GM19099 (cell line): ENCODE results near the gene LPO.

Source experiments
- POLR2A ChIP-seq: IDR thresholded peaks from 3 replicates; pipeline ENCODE4 v1.6.1; 2011; ENCODE audit warnings: low read depth; ENCODE audit not compliant: insufficient read length; ENCODE audit errors: extremely low read depth

Gene LPO

DNA sequence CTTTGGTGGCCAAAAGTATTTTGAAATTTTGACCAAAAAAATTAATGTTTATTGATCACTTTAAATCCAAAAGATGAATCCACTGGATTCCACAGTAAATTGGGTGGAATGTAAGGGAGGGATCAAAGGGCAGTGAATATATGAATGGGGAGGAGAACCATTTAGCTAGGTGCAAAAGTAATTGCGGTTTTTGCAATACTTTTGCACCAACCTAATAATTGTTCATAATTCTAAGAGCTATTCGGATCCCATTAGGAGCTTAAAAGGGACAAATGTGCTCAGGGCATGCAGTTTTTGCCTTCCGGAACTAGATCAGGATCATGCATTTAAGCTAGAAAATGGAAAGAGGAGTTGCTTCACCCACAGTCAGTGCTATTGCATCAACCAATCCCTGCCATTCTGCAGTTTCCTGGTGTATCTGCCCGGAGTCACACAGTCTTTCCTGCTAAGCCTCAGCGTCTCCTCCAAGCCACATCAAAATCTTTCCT is at the start of gene LPO:
TSS of gene LPO (plus strand) at position 438 of the 488 bp plus-strand sequence. CDS start 4,396 bp downstream, outside the sequence.
- no peak for TF ChIP-seq POLR2A

DNA sequence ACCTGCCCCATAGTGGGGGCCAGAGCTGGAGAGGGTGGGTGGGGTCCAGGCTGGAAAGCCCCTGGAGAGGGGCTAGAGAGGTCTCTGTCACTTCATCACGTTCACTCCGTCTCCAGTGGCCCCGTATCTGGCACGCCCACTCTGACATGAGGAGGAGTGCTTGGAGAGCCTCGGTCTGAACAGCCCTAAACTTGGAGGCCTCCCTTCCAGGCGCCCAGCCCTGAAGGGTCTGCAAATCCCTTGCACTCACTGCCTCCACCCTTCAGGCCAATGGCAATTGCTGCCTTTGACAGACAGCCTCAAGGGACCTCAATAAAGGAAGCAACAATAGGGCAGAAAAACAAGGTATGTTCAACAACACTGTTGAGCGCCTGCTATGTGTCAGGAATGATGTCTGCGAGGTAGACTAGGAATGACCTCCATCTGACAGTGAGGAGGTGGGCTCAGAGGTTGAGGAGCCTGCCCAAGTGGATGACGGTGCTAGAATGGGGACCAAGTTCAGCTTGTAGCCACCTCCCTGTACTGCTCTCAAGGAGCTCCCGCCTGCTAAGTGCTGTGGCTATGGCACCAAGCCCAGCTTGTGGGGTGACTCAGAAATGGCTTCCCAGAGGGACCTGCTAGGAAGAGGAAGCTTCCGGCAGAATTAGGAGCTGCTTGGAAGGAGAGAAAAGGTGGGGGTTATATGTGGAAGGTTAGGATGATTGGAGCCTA is 48.8 kb upstream of the LPO start:
- TF ChIP-seq POLR2A = no peak

DNA sequence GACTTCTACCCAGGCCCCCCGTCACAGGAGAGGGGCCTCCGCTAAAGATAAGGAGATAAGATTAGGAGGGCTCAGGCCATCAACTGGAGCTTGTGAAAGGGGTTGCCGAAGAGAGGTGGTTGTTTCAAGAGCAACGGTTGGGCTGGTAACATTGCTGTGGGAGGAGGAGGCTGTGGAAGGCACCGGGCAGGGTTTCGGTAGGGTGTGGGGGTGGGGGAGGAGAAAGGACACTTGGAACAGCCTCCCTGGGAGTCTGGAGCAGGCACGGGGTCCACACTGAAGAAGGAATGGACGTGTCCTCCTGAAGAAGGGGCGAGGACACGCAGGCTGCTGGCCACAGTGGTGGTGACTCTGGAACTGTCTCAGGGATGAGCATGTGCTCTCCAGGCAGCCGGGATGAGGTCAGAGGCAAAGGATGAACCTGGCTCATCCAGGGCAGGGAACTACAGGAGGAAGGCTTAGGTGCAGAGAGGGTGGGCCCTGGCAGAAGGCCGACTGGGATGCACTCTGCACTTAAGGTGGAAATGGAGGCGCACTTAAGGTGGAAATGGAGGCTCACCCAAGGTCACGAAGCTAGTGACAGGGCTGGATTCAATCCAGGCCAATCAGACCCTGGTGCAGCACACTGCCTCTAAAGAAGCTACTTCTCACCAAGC is 47.0 kb upstream of the LPO start:
- TF ChIP-seq POLR2A = no peak

DNA sequence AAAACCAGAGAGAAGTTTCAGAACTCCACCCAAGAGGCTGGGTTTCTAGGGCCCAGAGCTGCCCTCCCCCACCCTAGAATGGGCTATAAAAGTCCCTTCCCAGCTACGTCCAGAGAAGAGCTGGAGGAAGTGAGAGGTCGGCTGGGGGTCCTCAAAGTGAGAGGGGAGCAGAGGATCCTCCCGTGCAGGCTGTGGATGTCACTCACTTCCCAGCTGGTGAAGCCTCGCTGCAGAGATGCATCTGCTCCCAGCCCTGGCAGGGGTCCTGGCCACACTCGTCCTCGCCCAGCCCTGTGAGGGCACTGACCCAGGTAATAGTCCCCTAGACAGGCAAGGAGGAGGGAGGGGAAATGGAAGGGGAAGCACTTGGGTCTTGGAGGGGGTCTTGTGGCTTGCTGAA is 45.8 kb upstream of the LPO start, which contains the start of gene EPX:
TSS of gene EPX (plus strand) at position 115 of the 400 bp plus-strand sequence. CDS start at position 236, 121 bp downstream.
- no peak for TF ChIP-seq POLR2A

DNA sequence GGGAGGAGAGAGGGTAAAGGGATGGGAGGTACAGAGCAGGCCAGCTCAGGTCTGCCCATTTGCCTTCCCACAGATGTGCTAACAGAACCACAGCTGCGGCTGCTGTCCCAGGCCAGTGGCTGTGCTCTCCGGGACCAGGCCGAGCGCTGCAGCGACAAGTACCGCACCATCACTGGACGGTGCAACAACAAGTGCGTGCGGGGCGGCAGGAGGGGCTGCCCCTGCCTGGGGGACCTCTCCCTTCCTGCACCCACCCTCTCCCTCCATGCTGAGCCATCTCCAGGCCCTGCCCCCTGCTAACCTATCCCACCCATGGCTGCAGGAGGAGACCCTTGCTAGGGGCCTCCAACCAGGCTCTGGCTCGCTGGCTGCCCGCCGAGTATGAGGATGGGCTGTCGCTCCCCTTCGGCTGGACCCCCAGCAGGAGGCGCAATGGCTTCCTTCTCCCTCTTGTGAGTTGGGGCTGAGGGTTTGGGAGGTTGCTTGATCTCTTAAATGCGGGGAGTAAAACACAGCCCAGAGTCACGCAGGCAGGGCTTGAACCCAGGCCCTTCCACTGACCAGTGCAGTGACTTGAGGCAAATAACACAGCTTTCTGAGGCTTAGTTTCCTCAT is 44.6 kb upstream of the LPO start:
- TF ChIP-seq POLR2A = no peak

DNA sequence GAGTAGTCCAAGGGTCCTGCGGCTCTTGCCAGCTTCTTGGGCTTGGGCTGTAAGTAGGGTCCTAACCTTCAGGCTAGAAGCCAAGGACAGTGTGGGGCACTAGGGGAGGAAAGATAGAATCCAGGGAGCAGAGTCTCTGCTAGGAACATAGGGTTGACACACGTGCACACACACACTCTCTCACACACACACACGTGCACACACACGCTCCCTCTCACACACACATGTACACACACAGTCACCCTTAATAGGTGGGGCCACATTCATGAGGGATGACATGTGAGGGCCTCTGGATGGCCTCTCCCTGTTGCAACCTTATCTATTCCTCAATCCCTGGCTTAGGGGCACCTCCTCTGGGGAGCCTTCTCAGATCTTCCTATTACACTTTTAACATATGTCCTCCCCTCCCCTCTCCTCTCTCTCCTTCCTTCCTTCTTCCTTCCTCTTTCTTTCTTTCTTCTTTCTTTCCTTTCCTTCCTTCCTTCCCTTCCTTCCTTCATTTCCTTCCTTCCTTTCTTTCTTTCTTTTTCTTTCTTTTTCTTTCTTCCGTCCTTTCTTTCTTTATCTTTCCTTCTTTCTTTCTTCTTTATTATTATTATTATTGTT is 42.8 kb upstream of the LPO start:
- no peak for TF ChIP-seq POLR2A

DNA sequence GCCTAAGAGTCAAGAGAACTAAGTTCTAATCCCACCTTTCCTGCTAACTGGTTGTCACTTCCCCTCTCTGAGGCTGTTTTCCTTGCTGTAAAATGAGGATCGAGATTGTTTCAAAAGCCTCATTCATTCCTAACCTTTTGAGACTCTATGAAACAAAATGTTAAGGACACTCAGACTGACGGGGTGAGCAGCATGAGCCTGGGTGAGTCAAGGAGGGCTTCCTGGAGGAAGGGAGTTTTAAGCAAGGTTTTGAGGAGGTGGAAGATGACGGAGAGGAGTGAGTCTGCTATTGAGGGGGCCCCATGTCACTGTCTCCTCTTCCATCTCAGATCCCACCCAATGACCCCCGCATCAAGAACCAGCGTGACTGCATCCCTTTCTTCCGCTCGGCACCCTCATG is 41.8 kb upstream of the LPO start:
- no peak for TF ChIP-seq POLR2A

DNA sequence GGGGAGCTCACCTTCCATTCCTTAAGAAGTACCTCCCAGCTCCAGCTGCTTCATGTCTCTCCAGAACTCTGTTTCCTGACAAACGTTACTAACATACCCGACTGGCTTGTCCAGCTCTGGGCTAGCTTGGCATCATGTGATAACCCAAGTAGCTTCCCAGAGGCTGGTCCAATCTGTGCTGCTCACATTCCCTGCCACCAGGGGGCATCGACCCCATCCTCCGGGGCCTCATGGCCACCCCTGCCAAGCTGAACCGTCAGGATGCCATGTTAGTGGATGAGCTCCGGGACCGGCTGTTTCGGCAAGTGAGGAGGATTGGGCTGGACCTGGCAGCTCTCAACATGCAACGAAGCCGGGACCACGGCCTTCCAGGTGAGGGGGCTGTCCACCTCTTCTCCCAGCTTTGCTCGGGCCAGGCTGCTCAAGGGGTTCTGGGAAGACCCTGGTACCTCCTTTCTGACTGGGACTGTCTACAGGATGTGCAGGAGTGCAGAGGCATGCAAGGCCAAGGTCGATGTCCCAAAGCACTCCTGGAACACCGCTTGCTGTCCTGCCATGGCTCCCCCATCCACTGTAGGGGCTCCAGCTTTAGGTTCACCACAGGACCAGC is 38.3 kb upstream of the LPO start:
- no peak for TF ChIP-seq POLR2A

DNA sequence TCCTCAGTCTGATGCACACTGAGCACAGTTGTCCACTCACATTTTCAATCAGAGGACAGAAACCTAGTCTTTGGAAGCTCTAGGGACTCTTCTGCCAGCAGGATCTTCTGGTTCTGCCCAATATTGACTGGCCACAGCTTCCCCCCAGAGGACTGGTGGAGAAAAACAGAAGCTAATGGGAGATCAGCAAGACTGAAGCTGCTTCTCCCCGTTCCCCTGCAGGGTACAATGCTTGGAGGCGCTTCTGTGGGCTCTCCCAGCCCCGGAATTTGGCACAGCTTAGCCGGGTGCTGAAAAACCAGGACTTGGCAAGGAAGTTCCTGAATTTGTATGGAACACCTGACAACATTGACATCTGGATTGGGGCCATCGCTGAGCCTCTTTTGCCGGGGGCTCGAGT is 35.5 kb upstream of the LPO start:
- TF ChIP-seq POLR2A = no peak

DNA sequence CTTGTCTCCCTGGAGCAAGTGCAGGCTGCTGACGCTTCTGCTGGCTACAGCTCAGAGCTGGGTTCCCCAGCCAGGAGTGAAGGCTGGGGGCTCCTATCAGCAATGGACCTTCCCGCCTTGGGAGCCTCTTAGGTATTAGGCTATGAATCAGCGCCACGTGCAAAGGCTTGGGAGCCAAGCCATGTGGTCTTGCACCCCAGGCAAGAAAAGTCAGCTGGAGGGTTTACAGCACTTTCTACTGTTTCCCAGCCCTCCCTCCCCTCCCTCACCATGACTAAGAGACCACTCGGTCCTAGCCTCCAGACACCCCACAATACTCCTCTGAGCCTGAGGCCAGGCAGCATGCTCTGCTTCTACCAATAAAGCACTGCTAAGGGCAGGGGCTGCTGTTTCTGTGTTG is 33.6 kb upstream of the LPO start:
- TF ChIP-seq POLR2A = no peak

DNA sequence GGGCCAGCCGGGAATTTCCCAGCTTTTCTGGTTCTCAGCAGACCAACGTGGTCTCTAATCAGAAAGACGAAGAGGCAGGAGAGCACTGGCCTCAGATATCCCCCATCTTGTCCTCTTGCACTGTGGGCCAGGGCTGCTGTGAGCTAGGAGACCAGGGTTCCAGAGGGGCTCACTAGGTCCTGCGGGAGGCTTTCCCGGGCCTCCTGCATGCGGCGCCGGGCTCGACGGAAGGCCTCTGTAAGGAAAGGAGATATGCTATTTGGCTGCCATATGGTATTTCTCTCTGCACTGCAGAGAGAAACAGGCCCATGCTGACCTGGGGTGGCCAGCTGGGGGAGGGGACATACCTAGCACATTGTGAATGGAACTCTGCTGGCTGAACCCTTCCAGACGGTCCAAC is 32.4 kb upstream of the LPO start:
- no peak for TF ChIP-seq POLR2A

DNA sequence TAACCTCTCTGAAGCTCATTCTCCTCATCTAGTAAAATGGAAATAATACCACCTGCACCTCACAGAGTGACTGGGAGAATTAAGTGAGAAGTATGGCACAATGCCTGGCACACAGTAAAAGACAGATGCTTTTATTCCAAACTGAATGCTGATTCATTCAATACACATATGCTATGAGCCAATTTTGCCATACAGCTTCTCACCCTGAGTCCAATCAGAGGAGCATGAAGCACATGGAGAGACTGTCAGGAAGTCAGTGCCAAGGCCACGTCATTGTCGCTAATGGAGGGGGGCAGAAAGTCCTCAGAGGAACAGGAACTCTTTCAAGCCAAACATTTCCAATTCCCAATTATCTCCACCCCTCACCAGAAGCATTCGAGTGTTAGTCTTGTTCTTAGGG is 30.9 kb upstream of the LPO start:
- TF ChIP-seq POLR2A = no peak

DNA sequence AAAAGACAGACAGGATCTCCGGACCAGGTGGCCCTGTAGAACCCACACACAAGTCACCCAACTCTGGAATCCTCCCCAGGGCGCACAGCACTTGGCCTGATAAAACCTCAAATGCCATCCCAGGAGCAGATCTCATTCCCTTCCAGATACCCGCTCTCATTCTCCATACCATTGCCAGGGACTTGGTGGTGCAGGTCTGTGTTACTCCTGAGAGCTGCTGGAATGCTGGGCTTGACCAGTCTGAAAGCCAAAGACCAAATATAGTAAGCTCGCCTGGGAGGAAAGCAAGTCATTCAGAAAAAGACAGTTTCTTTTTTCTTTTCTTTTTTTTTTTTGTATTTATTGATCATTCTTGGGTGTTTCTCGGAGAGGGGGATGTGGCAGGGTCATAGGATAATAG is 30.0 kb upstream of the LPO start:
- no peak for TF ChIP-seq POLR2A

DNA sequence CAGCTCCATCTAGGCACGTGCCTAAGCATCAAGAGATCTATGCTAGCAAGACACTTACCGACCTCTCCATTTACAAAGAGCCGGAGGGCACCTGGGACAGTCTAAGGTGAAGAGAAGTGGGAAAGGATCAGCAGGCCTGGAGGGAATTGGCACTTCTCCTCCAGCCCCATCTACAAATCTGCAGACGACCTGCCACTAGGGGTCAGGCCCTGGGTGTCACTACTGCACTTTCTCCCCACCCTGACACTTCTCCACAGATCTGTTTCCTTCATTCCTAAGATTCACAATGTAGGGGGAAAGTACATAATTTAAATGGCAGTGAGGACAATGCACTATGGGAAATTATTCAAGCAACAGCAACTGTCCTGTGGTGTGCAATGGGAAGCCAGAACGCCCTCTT is 27.5 kb upstream of the LPO start:
- TF ChIP-seq POLR2A = no peak

DNA sequence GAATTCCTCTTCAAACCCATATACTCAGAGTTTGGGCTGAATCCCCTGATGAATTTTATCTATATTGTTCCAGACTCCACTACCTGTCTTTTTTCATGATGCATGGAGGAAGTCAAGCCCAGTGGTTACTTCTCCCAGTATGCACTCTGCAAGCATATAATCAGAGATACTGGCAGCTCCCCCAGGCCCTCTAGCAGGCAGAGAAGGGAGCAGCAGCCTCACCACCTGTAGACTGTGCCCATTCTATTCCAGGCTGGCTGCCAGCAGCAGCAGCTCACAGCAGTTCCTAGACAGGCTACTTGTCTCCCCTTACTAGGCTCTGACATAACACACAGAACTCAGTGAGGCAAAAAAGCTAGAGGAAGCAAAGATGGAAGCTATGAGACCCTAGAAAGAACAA is 22.7 kb upstream of the LPO start:
- no peak for TF ChIP-seq POLR2A

DNA sequence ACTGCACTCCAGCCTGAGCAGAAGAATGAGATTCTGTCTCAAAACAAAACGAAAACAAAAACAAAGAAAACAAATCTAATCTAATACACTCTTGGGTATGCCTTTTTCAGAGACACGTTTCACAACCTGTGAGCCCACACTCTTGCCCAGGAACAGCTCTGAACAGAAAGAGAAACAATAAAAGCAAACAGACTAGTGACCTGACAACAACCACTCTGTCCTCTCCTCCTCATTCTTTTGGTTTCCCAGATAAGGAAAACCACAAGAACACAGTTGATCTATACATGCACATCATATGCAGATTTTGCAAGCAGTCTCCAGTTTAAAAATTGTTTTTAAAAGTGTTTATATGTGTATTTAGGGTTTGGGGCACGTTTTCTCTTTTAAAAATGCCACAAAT is 20.6 kb upstream of the LPO start:
- no peak for TF ChIP-seq POLR2A
